ENCODE results near the gene MAS1.

DNA sequence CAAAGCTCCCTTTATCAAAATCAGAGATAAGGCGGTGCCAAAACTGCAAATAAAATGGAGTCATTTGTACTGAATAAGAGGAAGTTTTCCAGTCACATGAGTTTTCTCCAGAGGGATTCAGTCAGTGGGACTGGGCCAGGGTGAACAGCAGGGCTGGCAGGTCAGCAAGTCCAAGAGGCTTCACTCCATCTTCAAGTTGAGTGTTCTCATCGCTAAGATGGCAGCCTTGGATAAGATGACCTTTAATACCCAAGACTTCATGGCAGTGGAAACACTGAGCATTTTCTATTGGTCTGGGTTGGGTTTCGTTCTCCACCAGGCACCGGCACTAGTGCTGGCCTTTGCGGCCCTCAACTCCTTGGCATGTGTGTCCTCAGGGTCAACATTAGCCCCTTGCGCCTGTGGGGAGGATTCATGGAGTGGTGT, 48.8 kb downstream of the MAS1 start:
- TF ChIP-seq, protein P1, sequence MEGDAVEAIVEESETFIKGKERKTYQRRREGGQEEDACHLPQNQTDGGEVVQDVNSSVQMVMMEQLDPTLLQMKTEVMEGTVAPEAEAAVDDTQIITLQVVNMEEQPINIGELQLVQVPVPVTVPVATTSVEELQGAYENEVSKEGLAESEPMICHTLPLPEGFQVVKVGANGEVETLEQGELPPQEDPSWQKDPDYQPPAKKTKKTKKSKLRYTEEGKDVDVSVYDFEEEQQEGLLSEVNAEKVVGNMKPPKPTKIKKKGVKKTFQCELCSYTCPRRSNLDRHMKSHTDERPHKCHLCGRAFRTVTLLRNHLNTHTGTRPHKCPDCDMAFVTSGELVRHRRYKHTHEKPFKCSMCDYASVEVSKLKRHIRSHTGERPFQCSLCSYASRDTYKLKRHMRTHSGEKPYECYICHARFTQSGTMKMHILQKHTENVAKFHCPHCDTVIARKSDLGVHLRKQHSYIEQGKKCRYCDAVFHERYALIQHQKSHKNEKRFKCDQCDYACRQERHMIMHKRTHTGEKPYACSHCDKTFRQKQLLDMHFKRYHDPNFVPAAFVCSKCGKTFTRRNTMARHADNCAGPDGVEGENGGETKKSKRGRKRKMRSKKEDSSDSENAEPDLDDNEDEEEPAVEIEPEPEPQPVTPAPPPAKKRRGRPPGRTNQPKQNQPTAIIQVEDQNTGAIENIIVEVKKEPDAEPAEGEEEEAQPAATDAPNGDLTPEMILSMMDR (IDR thresholded peaks at IDR 0.05): no peak
- TF ChIP-seq POLR2AphosphoS5 (IDR thresholded peaks at IDR 0.05): no peak
- TF ChIP-seq POLR2A (IDR thresholded peaks at IDR 0.05): no peak
